ENCODE measurements around the gene MMP27.

MMP27 gene

DNA sequence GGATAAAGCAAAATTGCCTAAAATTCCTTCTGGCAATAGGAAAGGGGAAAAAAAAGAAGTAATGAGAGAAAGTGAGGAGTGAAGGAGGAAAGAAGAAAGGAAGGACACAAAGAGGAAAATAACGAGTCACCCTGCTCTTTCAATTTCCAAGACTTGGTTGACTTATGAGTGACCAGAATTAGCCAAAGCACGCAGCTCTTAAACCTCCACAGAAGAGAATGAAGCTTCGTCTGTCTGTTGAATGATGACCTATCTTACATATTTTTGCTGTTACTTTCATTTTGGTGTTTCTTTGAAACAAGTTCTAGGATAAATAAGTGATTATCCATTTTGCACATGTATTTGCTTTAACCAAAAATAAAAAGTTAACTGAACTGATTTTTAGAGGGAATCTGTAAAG is 728 bp downstream of the MMP27 start:
- DNase-seq (ENCODE audit: low read depth) = no peak
- no peak for TF ChIP-seq CTCF (IDR thresholded peaks at IDR 0.05; ENCODE audit: insufficient read depth, low read depth, low read length, missing control alignments)
- no peak overlapping the region for H3K4me3 ChIP-seq (ENCODE audit: low read depth, low read length)

GRCh38 chr11:102703826-102704493 is 1.6 kb downstream of the MMP27 start:
- no peak for TF ChIP-seq CTCF (IDR thresholded peaks at IDR 0.05; ENCODE audit: insufficient read depth, low read depth, low read length, missing control alignments)
- H3K4me3 ChIP-seq (ENCODE audit: low read depth, low read length) = no peak overlapping the region
- DNase-seq (ENCODE audit: low read depth) = no peak

DNA sequence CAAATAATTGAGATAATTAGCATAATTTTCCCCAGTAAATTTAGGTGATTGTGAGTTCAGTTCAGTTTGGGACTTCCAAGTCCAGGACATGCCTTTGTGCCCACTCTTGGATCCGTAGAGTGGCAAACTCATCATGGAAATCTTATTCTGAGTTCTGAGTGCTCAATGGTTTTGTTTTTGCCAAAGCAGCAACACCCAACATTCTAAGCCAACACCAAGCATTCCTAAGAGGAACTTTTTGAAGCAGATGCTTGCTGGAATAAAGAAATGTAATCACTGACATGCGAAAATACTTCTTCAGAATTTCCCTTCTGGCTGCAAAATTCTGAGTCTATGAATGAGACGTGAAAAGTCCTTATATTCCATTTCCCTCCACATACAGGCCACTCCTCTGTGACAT is 10.4 kb downstream of the MMP27 start:
- H3K4me3 ChIP-seq (ENCODE audit: low read depth, low read length) = no peak overlapping the region
- DNase-seq (ENCODE audit: low read depth) = no peak
- TF ChIP-seq CTCF (IDR thresholded peaks at IDR 0.05; ENCODE audit: insufficient read depth, low read depth, low read length, missing control alignments) = no peak

DNA sequence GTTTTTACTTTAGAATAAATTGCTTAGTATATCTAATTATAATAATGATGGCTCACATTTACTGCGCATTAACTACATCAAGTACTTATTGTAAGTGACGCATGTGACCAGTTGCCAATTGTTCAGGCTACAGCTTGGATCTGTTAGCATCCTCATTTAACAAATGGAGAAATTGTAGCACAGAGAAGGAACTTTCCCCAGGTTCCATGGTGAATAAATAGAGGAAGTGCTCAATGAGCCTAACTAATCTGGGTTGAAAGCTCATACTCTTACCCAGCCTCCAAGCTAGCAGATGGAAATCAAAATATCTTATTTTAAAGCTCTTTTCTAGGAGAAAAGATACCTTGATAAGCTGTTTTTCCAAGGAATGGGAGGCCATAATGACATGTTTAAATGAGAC is 19.8 kb downstream of the MMP27 start:
- no peak for TF ChIP-seq CTCF (IDR thresholded peaks at IDR 0.05; ENCODE audit: insufficient read depth, low read depth, low read length, missing control alignments)
- no peak for DNase-seq (ENCODE audit: low read depth)
- H3K4me3 ChIP-seq (ENCODE audit: low read depth, low read length) = no peak overlapping the region

GRCh38 chr11:102685338-102685737 is 20.2 kb downstream of the MMP27 start:
- TF ChIP-seq CTCF (IDR thresholded peaks at IDR 0.05; ENCODE audit: insufficient read depth, low read depth, low read length, missing control alignments) = no peak
- no peak overlapping the region for H3K4me3 ChIP-seq (ENCODE audit: low read depth, low read length)
- DNase-seq (ENCODE audit: low read depth) = no peak

- TF ChIP-seq CTCF (IDR thresholded peaks at IDR 0.05; ENCODE audit: insufficient read depth, low read depth, low read length, missing control alignments) = no peak
- H3K4me3 ChIP-seq (ENCODE audit: low read depth, low read length) = no peak overlapping the region
- DNase-seq (ENCODE audit: low read depth) = no peak
Measured at GRCh38 chr11:102683277-102683676, 22.3 kb downstream of the MMP27 start.

DNA sequence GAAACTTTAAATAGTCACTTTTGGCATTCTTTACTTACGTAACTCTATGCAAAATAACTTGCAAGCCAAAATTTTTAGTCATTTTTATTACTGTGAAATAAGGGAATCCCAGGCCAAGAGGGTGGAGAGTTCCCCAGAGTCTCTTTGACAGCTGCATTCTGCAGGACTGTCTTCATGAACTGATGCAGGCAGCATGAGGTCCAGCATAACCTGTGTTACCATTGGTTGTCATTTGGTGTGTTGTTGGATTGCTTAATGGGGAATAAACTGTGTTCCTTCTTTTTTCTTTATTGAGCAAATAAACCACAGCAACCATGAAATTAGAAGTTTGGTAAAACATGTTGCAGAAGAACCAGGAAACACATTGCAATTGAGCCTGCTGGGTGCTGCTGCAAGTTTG is 24.6 kb downstream of the MMP27 start:
- TF ChIP-seq CTCF (IDR thresholded peaks at IDR 0.05; ENCODE audit: insufficient read depth, low read depth, low read length, missing control alignments) = no peak
- no peak for DNase-seq (ENCODE audit: low read depth)

More for the DNA sequence above, 24.6 kb downstream of the MMP27 start:
- H3K4me3 ChIP-seq (ENCODE audit: low read depth, low read length) = no peak overlapping the region

All from GM12865 (cell line).